Ovary (tissue), 9 donors: ENCODE data around the gene APLNR. TPM values are rescaled to one million over a fixed set of nuclear protein-coding genes. Genes with fewer than 3 reads are reported as not detected.

Source experiments
- DNase-seq, 5 donors: peaks; one replicate each; pipeline ENCODE4 v3.0.0-alpha.2; 2019 to 2020
- H3K27ac ChIP-seq, 2 donors: fragments of 200-600 bp; one replicate each; pipeline versions ENCODE4 v1.5.1 to v1.8.0; 2019 to 2022
- H3K27me3 ChIP-seq: fragments of 200-600 bp; one replicate; pipeline ENCODE4 v1.8.0; 2022
- H3K36me3 ChIP-seq: fragments of 200-600 bp; sonication (generic); one replicate; pipeline ENCODE4 v1.5.1; 2019
- H3K4me1 ChIP-seq: one replicate; pipeline ENCODE4 v1.8.1; 2013; ENCODE audit warnings: mild to moderate bottlenecking, moderate library complexity; ENCODE audit not compliant: insufficient read depth
- H3K4me3 ChIP-seq: fragments of 200-600 bp; sonication (generic); one replicate; pipeline ENCODE4 v1.5.1; 2017
- H3K9me3 ChIP-seq, 2 donors: fragments of 200-600 bp in 1 of 2; sonication (generic) in 1 of 2; one replicate each; pipeline versions ENCODE4 v1.5.1 to v1.8.1; 2013 to 2019; ENCODE audit warnings: mild to moderate bottlenecking in 1 of 2, moderate library complexity in 1 of 2
- CTCF ChIP-seq, 3 donors: fragments of 450-650 bp in 2 of 3; fragments of 200-600 bp in 1 of 3; IDR thresholded peaks; one replicate each; pipeline versions ENCODE4 v1.5.1 to v1.8.0; 2016 to 2022; ENCODE audit warnings: antibody characterized with exemption in 3 of 3, mild to moderate bottlenecking in 1 of 3
- EP300 ChIP-seq: sonication (generic); formaldehyde crosslinking; IDR thresholded peaks from one replicate; pipeline ENCODE4 v1.6.1; 2017; ENCODE audit warnings: antibody characterized with exemption
- POLR2A ChIP-seq: fragments of 450-650 bp; IDR thresholded peaks from one replicate; pipeline ENCODE4 v1.6.1; 2017; ENCODE audit warnings: antibody characterized with exemption, mild to moderate bottlenecking, moderate library complexity
- WGBS, 3 donors: extraction: QIAGEN DNeasy Blood & Tissue Kit in 1 of 3; methylation state at CpG; one replicate each; pipeline versions ENCODE4 v1.1.5 to v1.1.7; 2013 to 2017; 5-methylcytosine and 5-hydroxymethylcytosine counted together
- intact Hi-C, 4 donors: fragments of 100-400 bp; cut with DNase I; formaldehyde crosslinking; loops; one replicate each; pipeline versions ENCODE4 v1.11.0 to v1.15.1; 2022 to 2023
- polyA plus RNA-seq, 2 donors: library from polyadenylated mRNA; stranded (reverse); fragments of 200-250 nt in 1 of 2; fragments of 350-450 nt in 1 of 2; fragmentation: Illumina TruSeq in 1 of 2; extraction: RNeasy Lipid Tissue Mini Kit (QIAGEN cat#74804) in 1 of 2; gene quantifications; one replicate each; pipeline ENCODE4 v1.2.3, GENCODE V29; 2013 to 2014
- total RNA-seq, 7 donors: library from RNA; depleted of rRNA in 2 of 7; stranded (reverse); fragments of >200 nt in 2 of 7; fragmentation: NEBNext Ultra II Directional in 3 of 7; extraction: Animal tissue kit (Norgen Biotek cat#: 25700) in 3 of 7; gene quantifications; one replicate each; pipeline versions ENCODE4 v1.1.0 to v1.2.4, GENCODE V29; 2016 to 2023
- donor health status: DM: no; HTN: no; CAD: no; lungs with moderate emphysema.
- donor health status: DM: no; HTN: no; CAD: no.
- donor health status: Bipolar disorder and iron deficiency.
- donor health status: DM: yes; HTN: yes; CAD: no.
- donor health status: DM: no; HTN: no; CAD: no.
- donor health status: DM: yes; HTN: yes; CAD: no.

APLNR gene
- total and polyA plus RNA-seq, 9 donors = 0.24 to 36.1 (median 0.94) TPM; not detected in 2

GRCh38 chr11:57222239-57222638 is 14.8 kb downstream of the APLNR start:
- Histone ChIP-seq H3K9me3 (no peaks in the 10 kb centered on the region), H3K4me1 (no peaks in the 10 kb centered on the region), H3K36me3 (no peaks in the 10 kb centered on the region), H3K27ac (no peak overlapping the region), H3K27me3 (no peaks in the 10 kb centered on the region), H3K4me3 (no peak overlapping the region)
- WGBS, 3 donors = 55 to 61% (median 60%) methylated on average over 1 of the region's 1 CpG
- intact Hi-C loops = no loop called here
- DNase-seq = no peak
- no peak for TF ChIP-seq CTCF (IDR thresholded peaks at IDR 0.05)
- no peak for TF ChIP-seq EP300
- TF ChIP-seq POLR2A = no peak

- Histone ChIP-seq H3K4me3 (no peak overlapping the region), H3K27me3 (no peaks in the 10 kb centered on the region), H3K27ac (no peak overlapping the region), H3K9me3 (no peaks in the 10 kb centered on the region), H3K4me1 (no peaks in the 10 kb centered on the region), H3K36me3 (no peaks in the 10 kb centered on the region)
- no peak for DNase-seq
- WGBS, 3 donors = 24 to 37% (median 31%) methylated on average over 6 of the region's 6 CpGs
- no peak for TF ChIP-seq CTCF (IDR thresholded peaks at IDR 0.05)
- TF ChIP-seq POLR2A = no peak
- TF ChIP-seq EP300 = no peak
- intact Hi-C loops = no loop called here
These were observed 17.9 kb downstream of the APLNR start for GRCh38 chr11:57219021-57219627.

- 36 to 50% (median 42%) methylated on average over 4 of the region's 4 CpGs for WGBS, 3 donors
- DNase-seq = no peak
- intact Hi-C loops = no loop called here
- no peaks in the 10 kb centered on the region for H3K36me3 ChIP-seq
- TF ChIP-seq EP300 (no peak), CTCF (IDR thresholded peaks at IDR 0.05) (no peak), POLR2A (no peak)
- no peaks in the 10 kb centered on the region for H3K9me3 ChIP-seq
- no peak overlapping the region for H3K4me3 ChIP-seq
- no peak overlapping the region for H3K27ac ChIP-seq
- H3K4me1 ChIP-seq = no peaks in the 10 kb centered on the region
- H3K27me3 ChIP-seq = no peaks in the 10 kb centered on the region
These were observed 20.0 kb downstream of the APLNR start for GRCh38 chr11:57217053-57217452.

DNA sequence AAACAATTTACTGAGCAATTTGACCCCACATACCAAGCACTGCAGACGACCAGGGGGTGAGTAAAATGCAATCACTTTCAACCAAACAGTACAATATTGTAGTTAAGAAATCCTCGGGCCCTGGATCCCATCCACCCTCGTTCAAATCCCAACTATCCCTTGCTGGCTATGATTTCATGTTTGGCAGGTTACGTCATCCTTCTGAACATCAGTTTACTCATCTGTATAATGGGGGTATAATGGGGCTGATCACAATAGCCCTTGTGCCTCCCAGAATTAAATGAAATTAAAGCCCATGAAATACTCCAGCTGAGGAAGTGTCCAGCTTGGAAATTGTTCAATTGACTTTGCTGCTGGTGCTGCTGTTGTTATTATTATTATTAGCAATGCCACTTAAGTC is 20.6 kb downstream of the APLNR start:
- intact Hi-C loops = no loop called here
- Histone ChIP-seq H3K9me3 (no peaks in the 10 kb centered on the region), H3K4me3 (no peak overlapping the region), H3K27ac (no peak overlapping the region), H3K27me3 (no peaks in the 10 kb centered on the region), H3K36me3 (no peaks in the 10 kb centered on the region), H3K4me1 (no peaks in the 10 kb centered on the region)
- TF ChIP-seq CTCF (IDR thresholded peaks at IDR 0.05) = no peak
- no peak for TF ChIP-seq EP300
- no peak for TF ChIP-seq POLR2A
- 63 to 75% (median 71%) methylated on average over 4 of the region's 4 CpGs for WGBS, 3 donors
- DNase-seq = no peak
